Neural cell (in vitro differentiated cells): Measurements from ENCODE around the gene ZNRD2. TPM values are rescaled to one million over a fixed set of nuclear protein-coding genes. Genes with fewer than 3 reads are reported as not detected.

Experiments
- H2AFZ ChIP-seq: fragments of 200-600, 300-800 bp; sonication (generic), shearing (Covaris generic); 2 replicates; pipeline ENCODE4 v1.6.0; 2014; ENCODE audit warnings: low read depth, mild to moderate bottlenecking, antibody characterized with exemption, low read length, moderate library complexity
- H3F3A ChIP-seq: fragments of 200-600 bp; shearing (Covaris generic); 2 replicates; pipeline ENCODE4 v1.6.1; 2016; ENCODE audit warnings: mild to moderate bottlenecking, moderate library complexity, mixed read lengths, antibody characterized with exemption, low read length; ENCODE audit not compliant: insufficient read depth, poor library complexity, severe bottlenecking
- H3K27ac ChIP-seq: fragments of 200-600, 300-800 bp; sonication (generic), shearing (Covaris generic); 2 replicates; pipeline ENCODE4 v1.5.1; 2014; ENCODE audit warnings: mild to moderate bottlenecking, low read length, moderate library complexity
- H3K27me3 ChIP-seq: fragments of 300-800, 200-600 bp; sonication (generic), shearing (Covaris generic); 2 replicates; pipeline ENCODE4 v1.6.0; 2014; ENCODE audit warnings: mild to moderate bottlenecking, low read depth, low read length, moderate library complexity; ENCODE audit not compliant: insufficient read depth
- H3K36me3 ChIP-seq: fragments of 300-800, 200-600 bp; sonication (generic), shearing (Covaris generic); 2 replicates; pipeline ENCODE4 v1.5.1; 2014; ENCODE audit warnings: mild to moderate bottlenecking, antibody characterized with exemption, low read length, moderate library complexity; ENCODE audit not compliant: insufficient read depth
- H3K4me2 ChIP-seq: fragments of 300-800, 200-600 bp; sonication (generic), shearing (Covaris generic); 2 replicates; pipeline ENCODE4 v1.6.0; 2014; ENCODE audit warnings: mild to moderate bottlenecking, low read length
- H3K4me3 ChIP-seq: fragments of 300-800, 200-600 bp; sonication (generic), shearing (Covaris generic); 2 replicates; pipeline ENCODE4 v1.5.1; 2014; ENCODE audit warnings: mild to moderate bottlenecking, low read length, moderate library complexity
- H3K79me2 ChIP-seq: fragments of 200-600 bp; shearing (Covaris generic); replicated peaks from 2 replicates; pipeline ENCODE4 v1.6.0; 2014; ENCODE audit warnings: mild to moderate bottlenecking, low read length, moderate library complexity; ENCODE audit not compliant: insufficient read depth
- H3K9ac ChIP-seq: fragments of 300-800, 200-600 bp; sonication (generic), shearing (Covaris generic); 2 replicates; pipeline ENCODE4 v1.6.1; 2016; ENCODE audit warnings: mild to moderate bottlenecking, low read length, mixed read lengths
- H3K9me2 ChIP-seq: fragments of 200-600 bp; shearing (Covaris generic); 2 replicates; pipeline ENCODE4 v1.6.1; 2016; ENCODE audit warnings: mild to moderate bottlenecking, low read length, mixed read lengths; ENCODE audit not compliant: insufficient read depth
- H3K9me3 ChIP-seq: fragments of 200-600, 300-800 bp; sonication (generic), shearing (Covaris generic); 2 replicates; pipeline ENCODE4 v1.6.1; 2016; ENCODE audit warnings: mild to moderate bottlenecking, mixed run types, low read length, moderate library complexity, mixed read lengths
- H4K20me1 ChIP-seq: fragments of 200-600 bp; shearing (Covaris generic); 2 replicates; pipeline ENCODE4 v1.6.1; 2016; ENCODE audit warnings: mild to moderate bottlenecking, mixed run types; ENCODE audit not compliant: insufficient read depth
- EP300 ChIP-seq: fragments of 450-650 bp; conservative IDR thresholded peaks from 2 replicates; pipeline ENCODE4 v1.6.1; 2014; ENCODE audit warnings: antibody characterized with exemption, mild to moderate bottlenecking, moderate library complexity; ENCODE audit not compliant: poor library complexity, severe bottlenecking
- EZH2 ChIP-seq: fragments of 200-600, 300-800 bp; shearing (Covaris generic), sonication (generic); IDR thresholded peaks from 2 replicates; pipeline ENCODE4 v1.6.1; 2014; ENCODE audit warnings: antibody characterized with exemption, low read length, borderline replicate concordance, mild to moderate bottlenecking; ENCODE audit not compliant: insufficient read depth, poor library complexity, severe bottlenecking
- MXI1 ChIP-seq: fragments of 450-650 bp; conservative IDR thresholded peaks from 2 replicates; pipeline ENCODE4 v1.6.1; 2014; ENCODE audit warnings: antibody characterized with exemption, mild to moderate bottlenecking; ENCODE audit not compliant: poor library complexity, severe bottlenecking
- POLR2AphosphoS5 ChIP-seq: IDR thresholded peaks from 2 replicates; pipeline ENCODE4 v1.6.1; 2012
- RAD21 ChIP-seq: fragments of 450-650 bp; conservative IDR thresholded peaks from 2 replicates; pipeline ENCODE4 v1.6.1; 2014; ENCODE audit warnings: antibody characterized with exemption, mild to moderate bottlenecking, moderate library complexity
- SMC3 ChIP-seq: fragments of 450-650 bp; conservative IDR thresholded peaks from 2 replicates; pipeline ENCODE4 v1.6.1; 2014; ENCODE audit warnings: antibody characterized with exemption, mild to moderate bottlenecking, moderate library complexity; ENCODE audit not compliant: poor library complexity
- TAF1 ChIP-seq: IDR thresholded peaks from 2 replicates; pipeline ENCODE4 v1.6.1; 2012; ENCODE audit warnings: low read depth
- polyA plus RNA-seq: library from polyadenylated mRNA; depleted of rRNA; stranded (reverse); fragments of >200 nt; gene quantifications from 2 replicates; pipeline ENCODE4 v1.2.3, GENCODE V29; 2014
- TF ChIP-seq, protein P1 (sequence below): IDR thresholded peaks from 2 replicates; pipeline ENCODE4 v1.6.1; 2012; ENCODE audit warnings: borderline replicate concordance
- TF ChIP-seq, protein P2 (sequence below): fragments of 450-650 bp; IDR thresholded peaks from 2 replicates; pipeline ENCODE4 v1.5.1; 2014; ENCODE audit warnings: antibody characterized with exemption, mild to moderate bottlenecking, moderate library complexity; ENCODE audit not compliant: poor library complexity, severe bottlenecking

Gene ZNRD2
- polyA plus RNA-seq, 1 donor from 2014 or later: 36.2 TPM

DNA sequence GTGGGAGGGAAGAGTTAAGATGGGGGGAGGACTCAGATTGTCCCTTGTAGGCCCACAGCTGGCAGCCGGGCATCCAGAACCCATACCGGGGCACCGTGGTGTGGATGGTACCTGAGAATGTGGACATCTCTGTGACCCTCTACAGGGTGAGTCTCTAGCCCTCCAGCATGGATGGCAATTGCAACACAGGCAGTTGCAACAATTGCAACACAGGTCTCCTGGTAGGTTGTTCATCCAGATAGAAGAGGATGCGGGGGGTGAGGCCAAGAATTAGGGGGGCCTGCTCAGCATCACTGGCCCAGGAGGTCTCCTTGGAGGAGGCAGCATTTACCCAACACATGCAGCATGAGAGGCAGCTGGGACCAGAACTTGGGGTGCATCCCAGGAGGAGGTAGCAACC, 9.0 kb downstream of the ZNRD2 start:
- no peak overlapping the region for H3K4me2 ChIP-seq
- no peak overlapping the region for H3K27ac ChIP-seq
- peaks cover 10% of the 10 kb centered on the region for H3K79me2 ChIP-seq
- H3K27me3 ChIP-seq: peaks cover 13% of the 10 kb centered on the region
- H3K9ac ChIP-seq: no peak overlapping the region
- H3K36me3 ChIP-seq: no peaks in the 10 kb centered on the region
- no peak overlapping the region for H2AFZ ChIP-seq
- H3K9me3 ChIP-seq: no peaks in the 10 kb centered on the region
- no peak for TF ChIP-seq TAF1
- no peak for TF ChIP-seq POLR2AphosphoS5
- no peak for TF ChIP-seq RAD21
- no peak for TF ChIP-seq MXI1
- TF ChIP-seq EZH2: no peak
- TF ChIP-seq, protein P1, sequence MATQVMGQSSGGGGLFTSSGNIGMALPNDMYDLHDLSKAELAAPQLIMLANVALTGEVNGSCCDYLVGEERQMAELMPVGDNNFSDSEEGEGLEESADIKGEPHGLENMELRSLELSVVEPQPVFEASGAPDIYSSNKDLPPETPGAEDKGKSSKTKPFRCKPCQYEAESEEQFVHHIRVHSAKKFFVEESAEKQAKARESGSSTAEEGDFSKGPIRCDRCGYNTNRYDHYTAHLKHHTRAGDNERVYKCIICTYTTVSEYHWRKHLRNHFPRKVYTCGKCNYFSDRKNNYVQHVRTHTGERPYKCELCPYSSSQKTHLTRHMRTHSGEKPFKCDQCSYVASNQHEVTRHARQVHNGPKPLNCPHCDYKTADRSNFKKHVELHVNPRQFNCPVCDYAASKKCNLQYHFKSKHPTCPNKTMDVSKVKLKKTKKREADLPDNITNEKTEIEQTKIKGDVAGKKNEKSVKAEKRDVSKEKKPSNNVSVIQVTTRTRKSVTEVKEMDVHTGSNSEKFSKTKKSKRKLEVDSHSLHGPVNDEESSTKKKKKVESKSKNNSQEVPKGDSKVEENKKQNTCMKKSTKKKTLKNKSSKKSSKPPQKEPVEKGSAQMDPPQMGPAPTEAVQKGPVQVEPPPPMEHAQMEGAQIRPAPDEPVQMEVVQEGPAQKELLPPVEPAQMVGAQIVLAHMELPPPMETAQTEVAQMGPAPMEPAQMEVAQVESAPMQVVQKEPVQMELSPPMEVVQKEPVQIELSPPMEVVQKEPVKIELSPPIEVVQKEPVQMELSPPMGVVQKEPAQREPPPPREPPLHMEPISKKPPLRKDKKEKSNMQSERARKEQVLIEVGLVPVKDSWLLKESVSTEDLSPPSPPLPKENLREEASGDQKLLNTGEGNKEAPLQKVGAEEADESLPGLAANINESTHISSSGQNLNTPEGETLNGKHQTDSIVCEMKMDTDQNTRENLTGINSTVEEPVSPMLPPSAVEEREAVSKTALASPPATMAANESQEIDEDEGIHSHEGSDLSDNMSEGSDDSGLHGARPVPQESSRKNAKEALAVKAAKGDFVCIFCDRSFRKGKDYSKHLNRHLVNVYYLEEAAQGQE: no peak
- no peak for TF ChIP-seq SMC3
- TF ChIP-seq, protein P2, sequence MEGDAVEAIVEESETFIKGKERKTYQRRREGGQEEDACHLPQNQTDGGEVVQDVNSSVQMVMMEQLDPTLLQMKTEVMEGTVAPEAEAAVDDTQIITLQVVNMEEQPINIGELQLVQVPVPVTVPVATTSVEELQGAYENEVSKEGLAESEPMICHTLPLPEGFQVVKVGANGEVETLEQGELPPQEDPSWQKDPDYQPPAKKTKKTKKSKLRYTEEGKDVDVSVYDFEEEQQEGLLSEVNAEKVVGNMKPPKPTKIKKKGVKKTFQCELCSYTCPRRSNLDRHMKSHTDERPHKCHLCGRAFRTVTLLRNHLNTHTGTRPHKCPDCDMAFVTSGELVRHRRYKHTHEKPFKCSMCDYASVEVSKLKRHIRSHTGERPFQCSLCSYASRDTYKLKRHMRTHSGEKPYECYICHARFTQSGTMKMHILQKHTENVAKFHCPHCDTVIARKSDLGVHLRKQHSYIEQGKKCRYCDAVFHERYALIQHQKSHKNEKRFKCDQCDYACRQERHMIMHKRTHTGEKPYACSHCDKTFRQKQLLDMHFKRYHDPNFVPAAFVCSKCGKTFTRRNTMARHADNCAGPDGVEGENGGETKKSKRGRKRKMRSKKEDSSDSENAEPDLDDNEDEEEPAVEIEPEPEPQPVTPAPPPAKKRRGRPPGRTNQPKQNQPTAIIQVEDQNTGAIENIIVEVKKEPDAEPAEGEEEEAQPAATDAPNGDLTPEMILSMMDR: no peak
- TF ChIP-seq EP300: no peak
- peaks cover 7% of the 10 kb centered on the region for H4K20me1 ChIP-seq
- no peaks in the 10 kb centered on the region for H3K9me2 ChIP-seq
- H3F3A ChIP-seq: no peaks in the 10 kb centered on the region
- H3K4me3 ChIP-seq: no peak overlapping the region

DNA sequence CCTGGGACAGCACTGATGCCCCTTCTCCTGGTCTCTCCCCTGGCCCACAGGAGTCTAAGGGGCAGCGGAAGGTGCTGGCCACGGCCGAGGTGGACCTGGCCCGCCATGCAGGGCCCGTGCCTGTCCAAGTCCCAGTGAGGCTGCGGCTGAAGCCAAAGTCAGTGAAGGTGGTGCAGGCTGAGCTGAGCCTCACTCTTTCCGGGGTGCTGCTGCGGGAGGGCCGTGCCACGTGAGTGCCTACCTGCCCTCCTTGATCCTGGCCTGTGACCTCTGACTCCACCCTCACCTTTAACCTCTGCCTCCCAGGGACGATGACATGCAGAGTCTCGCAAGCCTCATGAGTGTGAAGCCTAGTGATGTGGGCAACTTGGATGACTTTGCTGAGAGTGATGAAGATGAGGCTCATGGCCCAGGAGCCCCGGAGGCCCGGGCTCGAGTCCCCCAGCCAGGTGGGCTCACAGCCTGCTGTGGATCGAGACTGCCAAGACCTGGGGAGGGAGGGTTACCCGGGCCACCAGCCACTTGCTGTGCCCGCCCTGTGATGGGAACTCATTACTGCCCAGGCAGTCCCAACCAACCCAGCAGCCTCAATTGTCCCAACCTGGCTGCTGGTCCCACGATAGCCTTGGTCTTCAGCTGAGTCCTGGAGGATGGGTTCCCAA, 9.9 kb downstream of the ZNRD2 start:
- peaks cover 5% of the 10 kb centered on the region for H3K79me2 ChIP-seq
- no peak overlapping the region for H3K9ac ChIP-seq
- H3F3A ChIP-seq: no peaks in the 10 kb centered on the region
- H3K27ac ChIP-seq: no peak overlapping the region
- no peak overlapping the region for H3K4me3 ChIP-seq
- no peaks in the 10 kb centered on the region for H3K36me3 ChIP-seq
- no peak overlapping the region for H3K4me2 ChIP-seq
- H4K20me1 ChIP-seq: peaks cover under 1% of the 10 kb centered on the region
- TF ChIP-seq, protein P2: no peak
- TF ChIP-seq MXI1 (no peak), EZH2 (no peak), SMC3 (no peak), RAD21 (no peak), TAF1 (no peak), EP300 (no peak), POLR2AphosphoS5 (no peak)
- TF ChIP-seq, protein P1: no peak
- H3K27me3 ChIP-seq: peaks cover 16% of the 10 kb centered on the region
- no peak overlapping the region for H2AFZ ChIP-seq
- H3K9me2 ChIP-seq: no peaks in the 10 kb centered on the region
- H3K9me3 ChIP-seq: no peaks in the 10 kb centered on the region
